Measurements from ENCODE around the gene SLC44A1.

DNA sequence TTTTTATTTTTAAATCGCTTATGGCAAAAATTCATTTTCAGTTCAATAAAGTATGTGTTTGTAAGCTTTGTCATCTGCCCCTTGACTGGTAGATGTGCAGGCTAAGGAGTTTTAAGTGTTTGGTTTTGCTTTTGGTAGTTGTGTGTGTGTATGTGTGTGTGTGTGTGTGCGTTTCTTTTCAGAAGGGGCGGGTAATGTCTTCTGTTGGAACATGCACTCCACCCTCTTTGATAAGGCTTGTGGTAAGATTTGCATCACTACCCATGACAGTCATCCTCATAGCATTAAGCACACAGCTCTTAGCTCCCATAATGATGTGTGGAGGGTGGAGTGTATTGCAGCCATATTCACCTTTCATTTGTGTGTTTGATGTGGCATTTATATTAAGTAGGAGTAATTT is 111.3 kb downstream of the SLC44A1 start:
- TF ChIP-seq POLR2A (IDR thresholded peaks at IDR 0.05) (no peak), CTCF (IDR thresholded peaks at IDR 0.05) (no peak), EP300 (IDR thresholded peaks at IDR 0.05) (no peak)

Measured in tibial nerve (tissue), 4 donors.